ENCODE data around the gene AP1G1.
"Not testable (repeated sequence)": the region's sequence is repeated elsewhere in the genome, so short reads cannot be mapped to it uniquely, and the experiment has no call there.

The AP1G1 gene

DNA sequence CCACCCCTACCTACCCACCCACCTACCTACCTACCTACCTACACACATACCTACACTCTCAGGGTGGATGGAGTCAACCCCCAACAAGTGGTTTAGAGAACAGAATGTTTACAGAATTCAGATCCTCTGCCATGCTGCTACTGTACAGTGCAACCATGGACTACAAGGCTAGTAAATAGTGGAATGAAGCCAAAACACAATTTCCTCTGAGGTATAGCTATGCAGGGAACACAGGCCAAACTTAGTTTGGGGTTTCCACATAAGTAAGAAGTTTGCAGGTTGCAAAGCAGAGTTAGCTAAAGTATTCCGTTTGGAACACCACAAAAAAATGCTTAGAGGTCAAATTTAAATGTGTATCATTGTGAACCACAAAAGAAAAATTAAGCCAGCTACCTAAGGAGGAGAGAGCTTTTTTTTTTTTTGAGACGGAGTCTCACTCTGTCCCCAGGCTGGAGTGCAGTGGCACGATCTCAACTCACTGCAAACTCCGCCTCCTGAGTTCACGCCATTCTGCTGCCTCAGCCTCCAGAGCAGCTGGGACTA lies 2.7 kb upstream of the AP1G1 start:
- TF ChIP-seq, protein P1, sequence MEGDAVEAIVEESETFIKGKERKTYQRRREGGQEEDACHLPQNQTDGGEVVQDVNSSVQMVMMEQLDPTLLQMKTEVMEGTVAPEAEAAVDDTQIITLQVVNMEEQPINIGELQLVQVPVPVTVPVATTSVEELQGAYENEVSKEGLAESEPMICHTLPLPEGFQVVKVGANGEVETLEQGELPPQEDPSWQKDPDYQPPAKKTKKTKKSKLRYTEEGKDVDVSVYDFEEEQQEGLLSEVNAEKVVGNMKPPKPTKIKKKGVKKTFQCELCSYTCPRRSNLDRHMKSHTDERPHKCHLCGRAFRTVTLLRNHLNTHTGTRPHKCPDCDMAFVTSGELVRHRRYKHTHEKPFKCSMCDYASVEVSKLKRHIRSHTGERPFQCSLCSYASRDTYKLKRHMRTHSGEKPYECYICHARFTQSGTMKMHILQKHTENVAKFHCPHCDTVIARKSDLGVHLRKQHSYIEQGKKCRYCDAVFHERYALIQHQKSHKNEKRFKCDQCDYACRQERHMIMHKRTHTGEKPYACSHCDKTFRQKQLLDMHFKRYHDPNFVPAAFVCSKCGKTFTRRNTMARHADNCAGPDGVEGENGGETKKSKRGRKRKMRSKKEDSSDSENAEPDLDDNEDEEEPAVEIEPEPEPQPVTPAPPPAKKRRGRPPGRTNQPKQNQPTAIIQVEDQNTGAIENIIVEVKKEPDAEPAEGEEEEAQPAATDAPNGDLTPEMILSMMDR (IDR thresholded peaks at IDR 0.05; ENCODE audit: low read depth, low read length, missing control alignments): no peak
- no peak overlapping the region for H3K4me3 ChIP-seq (ENCODE audit: low read depth, low read length)
- peak; percentile 39 for DNase-seq (ENCODE audit: low read depth)
- in situ Hi-C loops (cut with HindIII; ENCODE audit: low sequenced_read_pairs): no loop called here

DNA sequence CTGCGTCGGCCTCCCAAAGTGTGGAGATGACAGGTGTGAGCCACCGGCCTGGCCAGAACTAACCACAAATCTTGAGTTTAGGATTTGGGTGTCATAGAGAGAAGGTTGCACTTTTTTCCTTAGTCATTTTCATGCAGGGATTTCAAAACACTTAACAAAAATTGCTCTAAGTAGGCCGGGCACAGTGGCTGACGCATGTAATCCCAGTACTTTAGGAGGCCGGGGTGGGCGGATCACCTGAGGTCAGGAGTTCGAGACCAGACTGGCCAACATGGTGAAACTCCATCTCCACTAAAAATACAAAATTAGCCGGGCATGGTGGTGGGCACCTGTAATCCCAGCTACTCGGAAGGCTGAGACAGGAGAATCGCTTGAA lies 1.5 kb upstream of the AP1G1 start:
- in situ Hi-C loops (cut with HindIII; ENCODE audit: low sequenced_read_pairs); DNase-seq (ENCODE audit: low read depth); H3K4me3 ChIP-seq (ENCODE audit: low read depth, low read length): not testable (repeated sequence)

DNA sequence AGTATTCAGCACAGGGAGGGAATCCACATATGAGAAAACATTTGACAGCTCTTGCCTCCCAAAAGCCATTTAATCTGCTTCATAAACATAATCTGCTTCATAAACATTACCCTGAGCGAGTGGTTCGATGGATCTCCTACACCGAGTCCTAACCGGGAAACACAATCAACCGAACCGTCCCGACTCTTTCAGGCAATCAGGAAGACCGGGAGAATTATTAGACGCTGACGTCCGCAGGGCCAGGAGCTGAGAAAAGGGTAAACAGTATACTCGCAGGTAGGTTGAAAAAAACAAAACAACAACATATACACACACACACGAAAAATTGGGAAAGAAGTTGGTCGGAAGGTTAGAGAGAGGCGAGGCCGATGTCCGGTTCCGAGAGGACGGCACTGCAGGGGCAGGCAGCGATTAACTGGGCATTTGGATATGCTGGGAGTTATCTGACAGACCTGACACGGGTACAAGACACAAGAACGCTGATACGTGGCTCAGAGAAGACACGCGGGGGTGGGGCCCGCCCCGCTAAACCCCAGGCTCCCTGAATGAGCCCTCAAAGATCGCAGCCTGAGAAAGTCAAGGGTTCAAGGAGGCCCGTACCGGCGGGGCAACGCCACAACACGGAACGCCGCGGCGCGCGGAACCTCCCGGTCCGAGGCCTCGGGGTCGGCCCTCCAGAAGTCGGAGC lies 585 bp downstream of the AP1G1 start:
- TF ChIP-seq, protein P1 (IDR thresholded peaks at IDR 0.05; ENCODE audit: low read depth, low read length, missing control alignments): no peak
- no peak for DNase-seq (ENCODE audit: low read depth)

DNA sequence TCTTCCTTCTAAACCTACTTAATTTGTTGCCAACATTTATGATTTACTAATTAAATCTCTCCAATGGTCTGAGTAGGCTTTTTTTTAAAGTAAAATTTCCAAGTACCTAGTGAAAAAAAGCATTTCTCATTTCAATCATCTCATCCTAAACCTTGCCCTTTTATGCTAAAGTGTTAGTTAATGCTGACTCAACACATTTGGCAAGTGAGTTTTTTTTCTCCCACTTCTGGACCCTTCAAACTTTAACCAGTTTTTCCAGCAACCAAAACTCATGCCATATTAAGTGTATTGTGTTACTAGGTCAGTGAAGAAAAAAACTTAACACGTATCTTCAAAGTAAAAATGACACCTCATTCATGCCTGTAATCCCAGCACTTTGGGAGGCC lies 5.3 kb downstream of the AP1G1 start:
- in situ Hi-C loops (cut with HindIII; ENCODE audit: low sequenced_read_pairs): no loop called here
- TF ChIP-seq, protein P1 (IDR thresholded peaks at IDR 0.05; ENCODE audit: low read depth, low read length, missing control alignments): no peak
- H3K4me3 ChIP-seq (ENCODE audit: low read depth, low read length): no peak overlapping the region
- no peak for DNase-seq (ENCODE audit: low read depth)

More for the DNA sequence above, 585 bp downstream of the AP1G1 start:
- in situ Hi-C loops (cut with HindIII; ENCODE audit: low sequenced_read_pairs): no loop called here
- H3K4me3 ChIP-seq (ENCODE audit: low read depth, low read length): peak overlapping the region; percentile 100

DNA sequence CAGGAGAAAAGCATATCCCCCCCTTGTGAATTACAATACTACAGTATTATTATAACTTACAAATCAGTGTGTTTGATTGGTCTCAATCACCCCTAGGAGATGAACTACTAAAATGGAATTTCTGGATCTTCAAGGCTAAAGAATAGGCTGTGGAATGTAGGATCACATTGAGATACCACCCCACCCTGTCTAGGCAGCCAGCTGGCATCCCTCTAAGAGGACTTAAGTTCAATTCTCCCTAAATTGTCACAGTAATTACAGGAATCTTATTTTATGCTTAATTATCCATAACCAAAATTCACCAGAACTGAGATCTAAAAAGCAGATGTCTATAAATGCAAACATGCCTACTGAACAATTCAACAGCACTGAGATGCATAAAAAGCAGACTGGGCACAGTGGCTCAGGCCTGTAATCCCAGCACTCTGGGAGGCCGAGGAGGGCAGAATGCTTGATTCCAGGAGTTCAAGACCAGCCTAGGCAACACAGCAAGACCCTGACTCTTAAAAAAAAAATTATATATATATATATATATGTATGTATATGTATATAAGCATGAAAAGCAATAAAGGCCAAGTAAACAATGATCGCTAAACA lies 12.0 kb downstream of the AP1G1 start:
- in situ Hi-C loops (cut with HindIII; ENCODE audit: low sequenced_read_pairs): no loop called here
- TF ChIP-seq, protein P1 (IDR thresholded peaks at IDR 0.05; ENCODE audit: low read depth, low read length, missing control alignments): no peak
- no peak for DNase-seq (ENCODE audit: low read depth)
- H3K4me3 ChIP-seq (ENCODE audit: low read depth, low read length): no peak overlapping the region

DNA sequence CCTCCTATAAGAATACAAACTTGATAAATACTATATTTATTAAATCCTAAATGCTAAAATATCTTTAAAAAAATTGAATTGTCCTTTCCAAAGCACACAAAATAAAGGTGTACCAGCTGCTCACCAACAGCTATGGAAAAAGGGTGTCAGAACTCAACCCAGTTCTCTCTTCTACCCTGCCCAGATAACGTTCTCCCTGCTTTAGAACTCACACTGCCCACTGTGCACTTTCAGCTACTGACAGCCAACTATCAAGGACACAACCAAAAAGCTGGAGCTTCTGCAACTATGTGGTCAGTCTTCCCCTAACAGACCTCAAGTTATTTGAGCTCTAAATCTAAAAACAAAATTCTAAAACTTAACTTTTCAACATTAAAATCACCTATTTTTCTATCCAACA lies 13.7 kb downstream of the AP1G1 start:
- no peak for DNase-seq (ENCODE audit: low read depth)
- H3K4me3 ChIP-seq (ENCODE audit: low read depth, low read length): no peak overlapping the region
- in situ Hi-C loops (cut with HindIII; ENCODE audit: low sequenced_read_pairs): no loop called here
- TF ChIP-seq, protein P1 (IDR thresholded peaks at IDR 0.05; ENCODE audit: low read depth, low read length, missing control alignments): no peak

DNA sequence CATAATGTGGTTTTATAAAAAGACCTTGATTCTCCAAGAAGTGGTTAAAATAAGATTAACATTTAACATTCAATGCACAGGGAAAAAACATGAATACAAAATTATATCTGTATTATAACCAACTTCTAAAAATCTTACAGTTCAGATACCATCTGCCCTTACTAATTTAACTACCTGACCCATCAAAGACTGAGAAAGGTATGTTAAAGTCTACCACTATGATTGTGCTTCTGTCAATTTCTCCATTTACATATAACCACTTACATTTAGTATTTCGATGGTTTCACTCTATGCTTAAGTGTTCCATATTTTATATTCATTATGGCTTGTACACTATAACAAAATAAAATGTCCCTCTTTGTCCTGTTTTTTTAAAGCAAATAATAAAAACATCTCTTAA lies 14.6 kb downstream of the AP1G1 start:
- no peak for DNase-seq (ENCODE audit: low read depth)
- TF ChIP-seq, protein P1 (IDR thresholded peaks at IDR 0.05; ENCODE audit: low read depth, low read length, missing control alignments): no peak
- in situ Hi-C loops (cut with HindIII; ENCODE audit: low sequenced_read_pairs): no loop called here
- H3K4me3 ChIP-seq (ENCODE audit: low read depth, low read length): no peak overlapping the region

Measured in astrocyte of the cerebellum (primary cell).